Uterus (tissue), 2 donors: Measurements from ENCODE around the gene POTEM.
"Not testable (repeated sequence)": the region's sequence is repeated elsewhere in the genome, so short reads cannot be mapped to it uniquely, and the experiment has no call there.

Source experiments
- POLR2A ChIP-seq, 2 donors: fragments of 450-650 bp; IDR thresholded peaks; one replicate each; pipeline ENCODE4 v1.6.1; 2016; ENCODE audit warnings: antibody characterized with exemption in 2 of 2, mild to moderate bottlenecking in 1 of 2, moderate library complexity in 1 of 2
- TF ChIP-seq, protein P1 (sequence below), 4 experiments: fragments of 200-600 bp in 2 of 4; fragments of 450-650 bp in 2 of 4; sonication (generic) in 2 of 4; IDR thresholded peaks; one replicate each; pipeline ENCODE4 v1.5.1; 2016 to 2019; ENCODE audit warnings: antibody characterized with exemption in 4 of 4, mild to moderate bottlenecking in 2 of 4, moderate library complexity in 1 of 4

DNA sequence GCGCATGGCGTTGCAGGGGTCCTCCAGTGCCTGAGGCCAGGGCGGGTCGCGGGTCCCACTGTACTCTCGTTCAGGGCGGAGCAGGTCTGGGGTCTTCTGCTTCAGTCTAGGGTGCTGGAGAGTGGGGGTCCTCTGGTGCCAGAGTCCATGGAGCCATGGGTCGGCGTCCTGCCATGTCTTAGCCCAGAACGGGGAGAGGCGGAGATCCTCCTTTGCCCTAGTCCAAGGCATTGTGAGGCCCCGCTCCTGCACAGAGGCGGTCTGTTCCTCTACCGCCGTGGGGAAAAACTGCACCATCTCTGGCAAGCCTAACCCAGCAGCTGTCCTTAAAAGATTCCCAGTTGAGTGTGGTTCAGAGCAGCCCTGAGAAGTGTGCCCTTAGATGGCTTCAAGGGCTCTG lies 71.6 kb downstream of the POTEM start:
- TF ChIP-seq, protein P1, sequence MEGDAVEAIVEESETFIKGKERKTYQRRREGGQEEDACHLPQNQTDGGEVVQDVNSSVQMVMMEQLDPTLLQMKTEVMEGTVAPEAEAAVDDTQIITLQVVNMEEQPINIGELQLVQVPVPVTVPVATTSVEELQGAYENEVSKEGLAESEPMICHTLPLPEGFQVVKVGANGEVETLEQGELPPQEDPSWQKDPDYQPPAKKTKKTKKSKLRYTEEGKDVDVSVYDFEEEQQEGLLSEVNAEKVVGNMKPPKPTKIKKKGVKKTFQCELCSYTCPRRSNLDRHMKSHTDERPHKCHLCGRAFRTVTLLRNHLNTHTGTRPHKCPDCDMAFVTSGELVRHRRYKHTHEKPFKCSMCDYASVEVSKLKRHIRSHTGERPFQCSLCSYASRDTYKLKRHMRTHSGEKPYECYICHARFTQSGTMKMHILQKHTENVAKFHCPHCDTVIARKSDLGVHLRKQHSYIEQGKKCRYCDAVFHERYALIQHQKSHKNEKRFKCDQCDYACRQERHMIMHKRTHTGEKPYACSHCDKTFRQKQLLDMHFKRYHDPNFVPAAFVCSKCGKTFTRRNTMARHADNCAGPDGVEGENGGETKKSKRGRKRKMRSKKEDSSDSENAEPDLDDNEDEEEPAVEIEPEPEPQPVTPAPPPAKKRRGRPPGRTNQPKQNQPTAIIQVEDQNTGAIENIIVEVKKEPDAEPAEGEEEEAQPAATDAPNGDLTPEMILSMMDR (IDR thresholded peaks at IDR 0.05): not testable (repeated sequence)
- not testable (repeated sequence) for TF ChIP-seq POLR2A (IDR thresholded peaks at IDR 0.05)
